ENCODE data around the gene TSSC4. TPM values are rescaled to one million over a fixed set of nuclear protein-coding genes. Genes with fewer than 3 reads are reported as not detected.
A peak's percentile ranks its signal among the peaks of the same experiment; 100 is the strongest.

The TSSC4 gene
- total RNA-seq, 1 donor from 2014 or later = 40.0 TPM

GRCh38 chr11:2402106-2402505, 1.6 kb downstream of the TSSC4 start:
- TF ChIP-seq CTCF (conservative IDR thresholded peaks at IDR 0.05; ENCODE audit: low read depth, low read length) = no peak
- peak overlapping the region; percentile 83 for H3K4me3 ChIP-seq (ENCODE audit: low read depth, low read length)
- DNase-seq (ENCODE audit: low read depth) = no peak

DNA sequence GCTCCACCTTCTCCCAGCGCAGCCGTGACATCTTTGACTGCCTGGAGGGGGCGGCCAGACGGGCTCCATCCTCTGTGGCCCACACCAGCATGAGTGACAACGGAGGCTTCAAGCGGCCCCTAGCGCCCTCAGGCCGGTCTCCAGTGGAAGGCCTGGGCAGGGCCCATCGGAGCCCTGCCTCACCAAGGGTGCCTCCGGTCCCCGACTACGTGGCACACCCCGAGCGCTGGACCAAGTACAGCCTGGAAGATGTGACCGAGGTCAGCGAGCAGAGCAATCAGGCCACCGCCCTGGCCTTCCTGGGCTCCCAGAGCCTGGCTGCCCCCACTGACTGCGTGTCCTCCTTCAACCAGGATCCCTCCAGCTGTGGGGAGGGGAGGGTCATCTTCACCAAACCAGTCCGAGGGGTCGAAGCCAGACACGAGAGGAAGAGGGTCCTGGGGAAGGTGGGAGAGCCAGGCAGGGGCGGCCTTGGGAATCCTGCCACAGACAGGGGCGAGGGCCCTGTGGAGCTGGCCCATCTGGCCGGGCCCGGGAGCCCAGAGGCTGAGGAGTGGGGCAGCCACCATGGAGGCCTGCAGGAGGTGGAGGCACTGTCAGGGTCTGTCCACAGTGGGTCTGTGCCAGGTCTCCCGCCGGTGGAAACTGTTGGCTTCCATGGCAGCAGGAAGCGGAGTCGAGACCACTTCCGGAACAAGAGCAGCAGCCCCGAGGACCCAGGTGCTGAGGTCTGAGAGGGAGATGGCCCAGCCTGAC, 2.5 kb downstream of the TSSC4 start:
- H3K4me3 ChIP-seq (ENCODE audit: low read depth, low read length) = no peak overlapping the region
- DNase-seq (ENCODE audit: low read depth) = no peak
- no peak for TF ChIP-seq CTCF (conservative IDR thresholded peaks at IDR 0.05; ENCODE audit: low read depth, low read length)

GRCh38 chr11:2404735-2405196, 4.2 kb downstream of the TSSC4 start:
- no peak for DNase-seq (ENCODE audit: low read depth)
- TF ChIP-seq CTCF (conservative IDR thresholded peaks at IDR 0.05; ENCODE audit: low read depth, low read length) = no peak

DNA sequence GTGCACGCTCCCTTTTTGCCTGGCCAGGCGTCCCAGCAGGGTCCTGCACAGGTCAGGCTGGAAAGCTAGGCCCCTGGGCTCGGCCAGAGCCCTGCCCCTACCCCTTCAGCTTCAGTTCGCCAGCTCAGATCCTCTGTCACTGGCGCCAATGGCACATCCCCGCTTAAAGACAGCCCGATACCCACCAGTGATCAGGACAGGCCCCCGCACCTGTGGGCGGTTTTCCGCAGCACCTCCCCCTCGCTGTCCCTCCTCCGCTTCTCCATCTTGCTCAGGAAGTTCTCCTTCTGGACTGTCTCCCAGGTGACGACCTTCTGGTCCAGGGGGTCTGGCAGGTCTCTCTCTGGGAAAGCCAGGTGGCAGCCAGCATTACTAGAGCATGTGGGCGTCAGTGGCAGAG, 5.9 kb downstream of the TSSC4 start:
- no peak overlapping the region for H3K4me3 ChIP-seq (ENCODE audit: low read depth, low read length)
- no peak for TF ChIP-seq CTCF (conservative IDR thresholded peaks at IDR 0.05; ENCODE audit: low read depth, low read length)
- DNase-seq (ENCODE audit: low read depth) = no peak

More at GRCh38 chr11:2404735-2405196, 4.2 kb downstream of the TSSC4 start:
- no peak overlapping the region for H3K4me3 ChIP-seq (ENCODE audit: low read depth, low read length)

DNA sequence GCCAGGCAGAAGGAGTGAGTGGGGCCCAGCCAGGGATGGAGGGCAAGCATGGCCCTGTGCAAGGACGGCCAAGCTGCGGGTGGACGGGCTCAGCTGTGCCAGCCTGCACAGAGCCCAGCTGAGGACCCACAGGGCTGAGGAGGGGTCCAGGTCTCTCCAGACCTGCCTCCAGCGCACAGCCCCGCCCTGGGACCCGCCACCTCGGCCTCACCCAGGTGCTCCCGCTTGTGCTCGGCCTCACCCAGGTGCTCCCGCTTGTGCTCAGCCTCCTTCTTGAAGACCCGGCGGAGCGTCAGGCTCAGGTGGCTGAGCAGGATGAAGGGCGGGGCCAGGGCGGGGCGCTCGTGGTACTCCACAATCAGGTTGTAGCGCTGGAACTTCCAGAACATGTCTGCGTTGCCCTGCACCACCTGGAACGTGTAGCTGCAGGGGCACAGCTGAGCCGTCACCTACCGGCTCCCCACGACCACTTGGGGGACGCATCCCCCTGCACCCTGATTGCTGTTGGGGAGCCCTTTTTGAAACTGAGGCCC, 6.4 kb downstream of the TSSC4 start:
- no peak for TF ChIP-seq CTCF (conservative IDR thresholded peaks at IDR 0.05; ENCODE audit: low read depth, low read length)
- DNase-seq (ENCODE audit: low read depth) = no peak

GRCh38 chr11:2408671-2409070, 8.1 kb downstream of the TSSC4 start:
- DNase-seq (ENCODE audit: low read depth) = no peak
- H3K4me3 ChIP-seq (ENCODE audit: low read depth, low read length) = no peak overlapping the region
- no peak for TF ChIP-seq CTCF (conservative IDR thresholded peaks at IDR 0.05; ENCODE audit: low read depth, low read length)

More for the DNA sequence above, 6.4 kb downstream of the TSSC4 start:
- H3K4me3 ChIP-seq (ENCODE audit: low read depth, low read length) = no peak overlapping the region

GRCh38 chr11:2409126-2409525, 8.6 kb downstream of the TSSC4 start:
- DNase-seq (ENCODE audit: low read depth) = no peak
- TF ChIP-seq CTCF (conservative IDR thresholded peaks at IDR 0.05; ENCODE audit: low read depth, low read length) = no peak
- H3K4me3 ChIP-seq (ENCODE audit: low read depth, low read length) = no peak overlapping the region

All from epithelial cell of proximal tubule (primary cell).